GM21786 (cell line): ENCODE results near the gene TMEM158.

Experiments
- ATAC-seq: cut with Tn5 transposase; IDR thresholded peaks from one replicate; pipeline ENCODE4 v1.9.1; 2021; ENCODE audit not compliant: unreplicated experiment

Gene TMEM158

GRCh38 chr3:45178183-45179023, 47.7 kb downstream of the TMEM158 start:
- ATAC-seq: no peak

DNA sequence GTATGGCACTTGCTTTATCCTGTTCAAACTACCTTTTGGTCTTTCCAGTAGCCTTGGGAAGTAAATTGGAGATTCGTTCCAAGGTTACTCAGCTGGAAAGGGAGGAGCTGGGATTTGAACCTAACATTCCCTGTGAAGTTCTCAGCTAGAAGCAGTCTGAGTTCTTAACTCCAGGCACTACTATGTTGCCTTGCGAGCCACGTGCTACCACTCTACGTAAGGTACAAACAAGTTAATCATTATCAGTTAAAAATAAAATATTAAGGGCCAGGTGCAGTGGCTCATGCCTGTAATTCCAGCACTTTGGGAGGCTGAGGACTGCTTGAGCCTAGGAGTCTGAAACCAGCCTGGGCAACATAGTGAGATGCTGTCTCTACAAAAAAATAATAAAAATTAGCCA, 49.2 kb downstream of the TMEM158 start:
- ATAC-seq: no peak
